Heart right ventricle (tissue), 16 donors: ENCODE results near the gene KIF16B. TPM values are rescaled to one million over a fixed set of nuclear protein-coding genes. Genes with fewer than 3 reads are reported as not detected.

Experiments used
- ATAC-seq, 8 donors: fragments of 200-7000 bp; cut with Tn5 transposase; one replicate each; pipeline ENCODE4 v1.9.1; 2020; ENCODE audit warnings: mild to moderate bottlenecking in 8 of 8, moderate library complexity in 8 of 8, moderate number of reproducible peaks in 1 of 8
- DNase-seq, 2 donors: peaks; one replicate each; pipeline ENCODE4 v3.0.0-alpha.2; 2020
- H3K27ac ChIP-seq, 10 donors: fragments of 200-600 bp; sonication (generic) in 2 of 10; one replicate each; pipeline versions ENCODE4 v1.5.0 to v1.8.0; 2020 to 2022; ENCODE audit warnings: mild to moderate bottlenecking in 3 of 10
- H3K27me3 ChIP-seq, 7 donors: fragments of 200-600 bp; one replicate each; pipeline ENCODE4 v1.8.0; 2021 to 2022; ENCODE audit warnings: mild to moderate bottlenecking in 2 of 7
- H3K36me3 ChIP-seq, 9 donors: fragments of 200-600 bp; sonication (generic) in 1 of 9; one replicate each; pipeline versions ENCODE4 v1.5.0 to v1.8.0; 2020 to 2022; ENCODE audit warnings: mild to moderate bottlenecking in 2 of 9
- H3K4me1 ChIP-seq, 9 donors: fragments of 200-600 bp; sonication (generic) in 1 of 9; one replicate each; pipeline versions ENCODE4 v1.5.0 to v1.8.0; 2020 to 2022; ENCODE audit warnings: mild to moderate bottlenecking in 4 of 9
- H3K4me3 ChIP-seq, 10 donors: fragments of 200-600 bp; sonication (generic) in 2 of 10; one replicate each; pipeline versions ENCODE4 v1.5.0 to v1.8.0; 2020 to 2022; ENCODE audit warnings: mild to moderate bottlenecking in 7 of 10, moderate library complexity in 2 of 10
- H3K9me3 ChIP-seq, 11 donors: fragments of 200-600 bp in 10 of 11; sonication (generic) in 2 of 11; one replicate each; pipeline versions ENCODE4 v1.5.0 to v1.8.0; 2013 to 2022; ENCODE audit warnings: mild to moderate bottlenecking in 2 of 11, control low read depth in 1 of 11, moderate library complexity in 1 of 11
- WGBS, 2 donors: extraction: QIAGEN DNeasy Blood & Tissue Kit; methylation state at CpG; one replicate each; pipeline ENCODE4 v1.1.7; 2013; ENCODE audit warnings: inconsistent platforms in 1 of 2; 5-methylcytosine and 5-hydroxymethylcytosine counted together
- intact Hi-C, 10 donors: fragments of 100-400 bp; cut with DNase I; formaldehyde crosslinking; loops; one replicate each; pipeline versions ENCODE4 v1.11.1 to v1.14.2; 2022
- long read RNA-seq, 3 donors: library from polyadenylated mRNA; unstranded; transcript quantifications; one replicate each; pipeline ENCODE4 v2.0.0, GENCODE V29; 2020 to 2021
- polyA plus RNA-seq, 2 donors: library from polyadenylated mRNA; stranded (reverse); fragments of 200-250 nt; gene quantifications; one replicate each; pipeline ENCODE4 v1.2.3, GENCODE V29; 2013
- total RNA-seq, 10 donors: library from RNA; stranded (reverse); fragmentation: NEBNext Ultra II Directional in 3 of 10; extraction: Animal tissue kit (Norgen Biotek cat#: 25700) in 3 of 10; gene quantifications; one replicate each; pipeline versions ENCODE4 v1.2.1 to v1.2.4, GENCODE V29; 2021 to 2023
- TF ChIP-seq, protein P1 (sequence below), 9 donors: fragments of 200-600 bp; sonication (generic) in 2 of 9; IDR thresholded peaks; one replicate each; pipeline versions ENCODE4 v1.5.0 to v1.8.0; 2021 to 2022; ENCODE audit warnings: antibody characterized with exemption in 9 of 9, mild to moderate bottlenecking in 5 of 9, moderate library complexity in 1 of 9
- donor health status: Arrhythmogenic right ventricular cardiomyopathy.
- donor health status: ischemic (EF 13 %, LVEDD 7.1; RV severe dilation, severe dysfunction).
- donor health status: healthy with polysubstance abuse.
- donor health status: DM: no; HTN: yes; CAD: no.
- donor health status: DM: no; HTN: no; CAD: no.
- donor health status: ischemic (EF 25% LVEDD 6.9; RV normal size, moderate dysfunction).
- donor health status: ischemic (EF 25% LVEDD 5.7; RV mildly dilated, moderate dysfunction).
- donor health status: healthy.
- donor health status: DM: yes; HTN: yes; CAD: no.
- donor health status: Ischemic cardiomyopathy.
- donor health status: ischemic (EF 35%, LVEDD 5.7; RV mildly dilated, moderate dysfunction).
- donor health status: nonischemic (EF 11% LVEDD 7.7; RV severe dilation, severe dysfunction).
- donor health status: DM: yes; HTN: yes; CAD: no.
- donor health status: PGD.
- donor health status: ischemic (EF 29% LVEDD 5.4; RV normal size, mild dysfunction).
- donor health status: nonischemic (EF 23%, LVEDD 6.1; RV moderate dilation, normal function).

KIF16B gene, protein sequence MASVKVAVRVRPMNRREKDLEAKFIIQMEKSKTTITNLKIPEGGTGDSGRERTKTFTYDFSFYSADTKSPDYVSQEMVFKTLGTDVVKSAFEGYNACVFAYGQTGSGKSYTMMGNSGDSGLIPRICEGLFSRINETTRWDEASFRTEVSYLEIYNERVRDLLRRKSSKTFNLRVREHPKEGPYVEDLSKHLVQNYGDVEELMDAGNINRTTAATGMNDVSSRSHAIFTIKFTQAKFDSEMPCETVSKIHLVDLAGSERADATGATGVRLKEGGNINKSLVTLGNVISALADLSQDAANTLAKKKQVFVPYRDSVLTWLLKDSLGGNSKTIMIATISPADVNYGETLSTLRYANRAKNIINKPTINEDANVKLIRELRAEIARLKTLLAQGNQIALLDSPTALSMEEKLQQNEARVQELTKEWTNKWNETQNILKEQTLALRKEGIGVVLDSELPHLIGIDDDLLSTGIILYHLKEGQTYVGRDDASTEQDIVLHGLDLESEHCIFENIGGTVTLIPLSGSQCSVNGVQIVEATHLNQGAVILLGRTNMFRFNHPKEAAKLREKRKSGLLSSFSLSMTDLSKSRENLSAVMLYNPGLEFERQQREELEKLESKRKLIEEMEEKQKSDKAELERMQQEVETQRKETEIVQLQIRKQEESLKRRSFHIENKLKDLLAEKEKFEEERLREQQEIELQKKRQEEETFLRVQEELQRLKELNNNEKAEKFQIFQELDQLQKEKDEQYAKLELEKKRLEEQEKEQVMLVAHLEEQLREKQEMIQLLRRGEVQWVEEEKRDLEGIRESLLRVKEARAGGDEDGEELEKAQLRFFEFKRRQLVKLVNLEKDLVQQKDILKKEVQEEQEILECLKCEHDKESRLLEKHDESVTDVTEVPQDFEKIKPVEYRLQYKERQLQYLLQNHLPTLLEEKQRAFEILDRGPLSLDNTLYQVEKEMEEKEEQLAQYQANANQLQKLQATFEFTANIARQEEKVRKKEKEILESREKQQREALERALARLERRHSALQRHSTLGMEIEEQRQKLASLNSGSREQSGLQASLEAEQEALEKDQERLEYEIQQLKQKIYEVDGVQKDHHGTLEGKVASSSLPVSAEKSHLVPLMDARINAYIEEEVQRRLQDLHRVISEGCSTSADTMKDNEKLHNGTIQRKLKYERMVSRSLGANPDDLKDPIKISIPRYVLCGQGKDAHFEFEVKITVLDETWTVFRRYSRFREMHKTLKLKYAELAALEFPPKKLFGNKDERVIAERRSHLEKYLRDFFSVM (N-terminal part only)
- total RNA-seq, result 10 to 100 TPM; 14.4 to 22.5 (median 18.2) TPM
- polyA plus RNA-seq, result 10 to 100 TPM in 1 of 2 donors, 1 to 10 TPM in 1; 9.7 to 12.9 TPM
- long read RNA-seq, donor 1, full-length matches to known transcripts, result 1 of 40 reads
- long read RNA-seq, donor 1, partial matches to known transcripts, result 29 of 40 reads
- long read RNA-seq, donor 1, other reads (novel, unspliced or antisense), result 10 of 40 reads
- long read RNA-seq, donor 2, partial matches to known transcripts, result 29 of 47 reads
- long read RNA-seq, donor 2, other reads (novel, unspliced or antisense), result 18 of 47 reads
- long read RNA-seq, donor 3, full-length matches to known transcripts, result 1 of 83 reads
- long read RNA-seq, donor 3, partial matches to known transcripts, result 72 of 83 reads
- long read RNA-seq, donor 3, other reads (novel, unspliced or antisense), result 10 of 83 reads

DNA sequence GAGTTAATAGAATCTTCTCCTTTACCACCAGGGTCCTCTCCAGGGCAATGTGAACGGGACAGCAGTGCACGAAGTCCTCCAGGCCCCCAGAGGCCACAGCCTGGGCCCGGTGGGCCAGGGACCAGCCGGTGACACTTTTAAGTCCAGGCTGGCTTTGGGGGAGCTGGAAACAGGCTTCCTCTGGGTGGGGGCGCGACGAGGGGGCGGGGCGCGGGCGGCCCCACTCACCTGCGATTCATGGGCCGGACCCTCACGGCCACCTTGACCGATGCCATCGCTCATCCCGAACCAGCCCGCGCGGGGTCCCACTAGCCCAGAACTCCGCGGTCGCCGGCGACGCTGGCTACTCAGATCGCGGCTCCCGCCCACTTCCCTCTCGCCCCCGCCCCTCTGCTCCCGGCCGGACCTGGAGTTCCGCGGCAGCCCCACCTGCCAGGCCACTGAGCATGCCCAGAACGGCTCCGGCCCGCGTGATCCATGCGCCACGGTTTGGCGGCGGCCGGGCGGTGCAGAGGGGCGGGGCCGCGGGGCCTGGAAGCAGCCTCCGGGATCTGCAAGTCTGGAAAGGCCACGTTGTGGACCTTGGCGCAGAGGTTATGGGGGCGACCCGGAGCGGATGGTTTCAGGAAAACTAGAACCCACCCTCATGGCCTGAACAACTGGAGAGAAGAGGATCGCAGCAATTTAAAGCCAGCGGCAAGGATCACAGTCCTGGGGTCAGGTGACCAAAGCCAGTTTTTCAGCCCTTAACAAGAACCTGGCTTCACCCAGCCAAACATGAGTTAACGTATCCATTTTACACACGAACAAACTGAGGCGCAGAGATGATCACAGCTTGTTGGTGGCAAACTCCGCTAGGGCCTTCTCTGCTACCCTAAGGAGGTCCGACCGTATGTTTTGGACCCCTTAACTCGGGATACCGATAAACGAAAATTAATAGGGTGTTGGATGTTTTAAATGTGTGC, at the start of gene KIF16B:
TSS of gene KIF16B (minus strand) at position 448 of the 965 bp plus-strand sequence. CDS start at position 275, 173 bp downstream.
- TF ChIP-seq, protein P1, sequence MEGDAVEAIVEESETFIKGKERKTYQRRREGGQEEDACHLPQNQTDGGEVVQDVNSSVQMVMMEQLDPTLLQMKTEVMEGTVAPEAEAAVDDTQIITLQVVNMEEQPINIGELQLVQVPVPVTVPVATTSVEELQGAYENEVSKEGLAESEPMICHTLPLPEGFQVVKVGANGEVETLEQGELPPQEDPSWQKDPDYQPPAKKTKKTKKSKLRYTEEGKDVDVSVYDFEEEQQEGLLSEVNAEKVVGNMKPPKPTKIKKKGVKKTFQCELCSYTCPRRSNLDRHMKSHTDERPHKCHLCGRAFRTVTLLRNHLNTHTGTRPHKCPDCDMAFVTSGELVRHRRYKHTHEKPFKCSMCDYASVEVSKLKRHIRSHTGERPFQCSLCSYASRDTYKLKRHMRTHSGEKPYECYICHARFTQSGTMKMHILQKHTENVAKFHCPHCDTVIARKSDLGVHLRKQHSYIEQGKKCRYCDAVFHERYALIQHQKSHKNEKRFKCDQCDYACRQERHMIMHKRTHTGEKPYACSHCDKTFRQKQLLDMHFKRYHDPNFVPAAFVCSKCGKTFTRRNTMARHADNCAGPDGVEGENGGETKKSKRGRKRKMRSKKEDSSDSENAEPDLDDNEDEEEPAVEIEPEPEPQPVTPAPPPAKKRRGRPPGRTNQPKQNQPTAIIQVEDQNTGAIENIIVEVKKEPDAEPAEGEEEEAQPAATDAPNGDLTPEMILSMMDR (IDR thresholded peaks at IDR 0.05), result peak in 3 of 9 donors; percentile 10 to 29 (median 18)
- Histone ChIP-seq H3K36me3 (no peaks in the 10 kb centered on the region), H3K9me3 (no peaks in the 10 kb centered on the region), H3K4me3 (peak within 1 kb of the TSS; percentile 71 to 99 (median 92)), H3K4me1 (peaks cover 0 to 53% (median 33%) of the 10 kb centered on the region in 9 donors), H3K27ac (peak within 1 kb of the TSS in 9 of 10 donors; percentile 61 to 87 (median 81)), H3K27me3 (no peaks in the 10 kb centered on the region)
- ATAC-seq (peak; percentile 95 to 98 (median 96)), DNase-seq (peak; percentile 91 to 93)
- 10% methylated on average over 65 of the region's 65 CpGs for WGBS, 2 donors
- intact Hi-C loops, result loop anchor here in 3 of 10 donors (5.0 to 10.0 kb wide), 2 partner anchors 159 to 162 kb away; partner anchors contain the start of gene SNRPB2 (in 3 of the 3)

DNA sequence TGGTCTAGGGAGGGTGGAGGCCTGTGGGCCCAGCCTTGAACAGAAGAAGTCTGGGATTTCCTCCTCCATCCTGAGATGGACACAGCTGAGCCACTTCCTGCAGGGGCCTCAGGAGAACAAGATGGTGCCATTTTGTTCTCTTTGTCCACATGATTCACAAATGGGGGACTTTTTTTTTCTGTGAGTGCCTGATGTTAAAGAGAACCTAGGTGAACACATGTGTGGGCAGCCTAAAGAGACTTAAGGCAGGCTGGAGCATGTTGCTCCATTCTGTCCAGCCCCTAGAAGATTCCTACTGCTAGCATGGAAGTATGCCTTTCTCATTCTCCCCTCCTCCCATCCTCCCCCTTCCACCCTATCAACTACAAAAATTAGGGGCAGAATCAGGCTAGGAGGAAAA, 49.3 kb upstream of the KIF16B start:
- no peaks in the 10 kb centered on the region for H3K36me3 ChIP-seq
- DNase-seq, result no peak
- peaks cover 0 to 3% (median 0%) of the 10 kb centered on the region in 11 donors for H3K9me3 ChIP-seq
- no peak overlapping the region for H3K4me3 ChIP-seq
- no peak overlapping the region for H3K27ac ChIP-seq
- no peaks in the 10 kb centered on the region for H3K4me1 ChIP-seq
- intact Hi-C loops, result loop anchor here in 1 of 10 donors (5.0 kb wide), 1 partner anchor 120 kb away; no protein-coding TSS in a partner anchor
- TF ChIP-seq, protein P1 (IDR thresholded peaks at IDR 0.05), result no peak
- ATAC-seq, result no peak
- H3K27me3 ChIP-seq, result no peaks in the 10 kb centered on the region

DNA sequence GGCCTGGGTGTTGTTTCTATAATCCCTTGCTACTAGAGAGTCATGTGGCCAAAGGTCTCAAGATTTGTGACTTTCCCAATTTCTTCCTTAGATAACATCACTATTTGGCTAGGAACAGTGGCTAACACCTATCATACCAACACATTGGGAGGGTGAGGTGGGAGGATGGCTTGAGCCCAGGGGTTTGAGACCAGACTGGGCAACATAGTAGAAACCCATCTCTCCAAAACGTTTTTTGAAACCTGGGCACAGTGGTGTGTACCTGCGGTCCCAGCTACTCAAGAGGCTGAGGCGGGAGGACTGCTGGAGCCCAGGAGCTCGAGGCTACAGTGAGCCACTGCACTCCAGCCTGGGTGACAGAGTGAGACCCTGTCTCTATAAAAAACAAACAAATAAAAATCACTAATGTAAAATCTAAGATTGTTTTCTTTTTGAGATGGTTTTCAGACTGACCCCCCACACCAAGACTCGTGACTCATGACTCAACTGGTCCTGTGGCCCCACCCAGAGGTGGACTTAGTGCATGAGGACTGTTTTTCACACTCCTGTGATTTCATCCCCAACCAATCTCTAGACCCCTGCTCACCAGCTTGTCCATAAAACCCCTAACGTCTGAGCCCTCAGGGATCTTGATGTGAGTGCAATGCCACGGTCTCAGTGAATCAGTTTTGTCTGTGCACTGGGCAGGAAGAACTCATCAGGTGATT, 48.3 kb upstream of the KIF16B start:
- intact Hi-C loops, result loop anchor here in 1 of 10 donors (5.0 kb wide), 1 partner anchor 119 kb away; no protein-coding TSS in a partner anchor
- ATAC-seq, result no peak
- no peaks in the 10 kb centered on the region for H3K36me3 ChIP-seq
- TF ChIP-seq, protein P1 (IDR thresholded peaks at IDR 0.05), result no peak
- DNase-seq, result no peak
- peaks cover 0 to 12% (median 0%) of the 10 kb centered on the region in 11 donors for H3K9me3 ChIP-seq
- H3K27me3 ChIP-seq, result no peaks in the 10 kb centered on the region
- no peak overlapping the region for H3K27ac ChIP-seq
- WGBS, 2 donors, result 77 to 79% methylated on average over 7 of the region's 7 CpGs
- H3K4me3 ChIP-seq, result no peak overlapping the region
- no peaks in the 10 kb centered on the region for H3K4me1 ChIP-seq
